Activated CD4-positive, alpha-beta T cell treated with anti-CD3 and anti-CD28 coated beads, Interleukin-10, Interleukin-2, amounts not matched to agents 100 ng/mL and 50 ng/mL, durations not matched to agents 16 hours and 8 hours (primary cell): ENCODE data around the gene MEI1.
"Not testable (repeated sequence)": the region's sequence is repeated elsewhere in the genome, so short reads cannot be mapped to it uniquely, and the experiment has no call there.

Experiments
- DNase-seq: peaks from one replicate; pipeline ENCODE4 v3.0.0-alpha.2; 2020

MEI1 gene, protein sequence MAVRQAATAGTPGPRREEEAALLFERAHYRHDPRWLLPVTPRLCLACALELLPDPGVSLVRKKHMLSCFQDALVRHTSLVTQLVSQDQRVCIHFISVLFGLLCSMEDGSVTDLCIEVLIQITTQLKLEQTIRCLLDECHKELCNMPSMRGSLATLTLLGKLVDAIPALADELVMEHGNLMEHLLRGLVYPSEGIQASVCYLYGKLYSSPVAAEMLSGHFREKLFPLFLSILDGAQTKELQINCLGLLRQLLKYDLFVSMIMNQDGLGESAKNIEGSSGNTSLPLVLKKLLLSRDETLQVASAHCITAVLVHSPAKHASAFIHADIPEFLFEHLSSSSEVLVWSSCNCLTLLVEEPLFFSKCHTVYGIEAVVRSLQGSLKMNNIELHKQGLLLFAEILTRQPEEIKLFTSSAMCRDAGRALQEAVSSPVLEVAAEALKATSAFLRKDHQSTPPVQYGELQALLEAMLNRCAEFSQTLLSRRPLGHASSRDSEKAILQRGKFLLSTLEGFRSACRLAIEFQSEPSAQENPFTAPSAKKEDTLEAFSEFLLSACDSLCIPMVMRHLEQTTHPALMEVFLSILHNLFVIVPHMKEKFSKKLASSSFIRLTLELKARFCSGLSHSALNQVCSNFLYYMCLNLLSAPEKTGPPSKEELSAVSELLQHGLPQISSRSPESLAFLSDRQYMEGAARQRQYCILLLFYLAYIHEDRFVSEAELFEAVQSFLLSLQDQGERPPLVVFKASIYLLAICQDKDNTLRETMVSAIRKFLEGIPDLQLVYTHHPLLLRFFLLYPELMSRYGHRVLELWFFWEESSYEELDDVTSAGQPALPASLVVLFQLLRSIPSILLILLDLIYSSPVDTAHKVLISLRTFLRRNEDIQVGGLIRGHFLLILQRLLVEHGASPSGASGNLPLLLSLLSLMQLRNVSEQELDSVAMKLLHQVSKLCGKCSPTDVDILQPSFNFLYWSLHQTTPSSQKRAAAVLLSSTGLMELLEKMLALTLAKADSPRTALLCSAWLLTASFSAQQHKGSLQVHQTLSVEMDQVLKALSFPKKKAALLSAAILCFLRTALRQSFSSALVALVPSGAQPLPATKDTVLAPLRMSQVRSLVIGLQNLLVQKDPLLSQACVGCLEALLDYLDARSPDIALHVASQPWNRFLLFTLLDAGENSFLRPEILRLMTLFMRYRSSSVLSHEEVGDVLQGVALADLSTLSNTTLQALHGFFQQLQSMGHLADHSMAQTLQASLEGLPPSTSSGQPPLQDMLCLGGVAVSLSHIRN

GRCh38 chr22:41699264-41700107, at the start of gene MEI1:
Gene MEI1 (plus strand): TSS chr22:41699503. CDS start chr22:41699539, 36 bp downstream.
- peak; percentile 94 for DNase-seq

GRCh38 chr22:41650229-41650628, 49.1 kb upstream of the MEI1 start:
- no peak for DNase-seq

DNA sequence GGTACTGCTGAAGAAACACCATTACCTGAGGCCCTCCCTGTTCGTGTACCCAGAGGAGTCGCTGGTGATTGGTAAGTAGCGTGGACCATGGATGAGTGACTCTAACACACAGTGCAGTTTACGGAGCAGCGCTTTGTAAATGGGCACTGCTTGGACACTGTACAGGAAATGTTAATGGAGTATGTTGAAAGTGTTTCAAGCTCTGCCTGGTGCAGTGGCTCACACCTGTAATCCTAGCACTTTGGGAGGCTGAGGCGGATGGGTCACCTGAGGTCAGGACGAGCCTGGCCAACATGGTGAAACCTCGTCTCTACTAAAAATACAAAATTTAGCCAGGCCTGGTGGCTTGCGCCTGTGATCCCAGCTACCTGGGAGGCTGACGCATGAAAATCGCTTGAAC, 48.5 kb upstream of the MEI1 start:
- no peak for DNase-seq

GRCh38 chr22:41654322-41654721, 45.0 kb upstream of the MEI1 start:
- no peak for DNase-seq

GRCh38 chr22:41656556-41656955, 42.7 kb upstream of the MEI1 start:
- no peak for DNase-seq

- DNase-seq, result no peak
Observed at GRCh38 chr22:41657709-41658108, 41.6 kb upstream of the MEI1 start.

- DNase-seq, result no peak
Observed at GRCh38 chr22:41658869-41659268, 40.4 kb upstream of the MEI1 start.

- DNase-seq, result no peak
Observed at GRCh38 chr22:41659941-41660340, 39.4 kb upstream of the MEI1 start.

DNA sequence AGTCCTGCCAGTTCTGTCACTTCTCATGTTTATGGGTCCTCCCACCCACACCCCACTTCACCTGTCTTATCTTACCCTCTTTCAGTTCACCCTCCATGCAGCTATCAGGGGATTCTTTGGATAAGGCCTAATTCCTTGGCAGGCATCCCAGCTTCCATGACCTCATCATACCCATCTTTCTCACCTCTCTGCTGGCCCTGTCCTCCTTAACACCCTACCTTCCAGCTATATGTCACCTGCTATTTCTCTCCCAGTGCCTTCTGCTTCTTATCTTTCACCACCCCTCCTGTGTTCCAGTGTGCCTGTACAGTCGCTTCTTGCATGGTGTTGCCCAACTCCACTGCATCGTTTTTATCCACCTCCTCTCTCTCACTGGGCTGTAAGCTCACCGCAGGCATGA, 38.9 kb upstream of the MEI1 start:
- no peak for DNase-seq

- no peak for DNase-seq
Observed at GRCh38 chr22:41661088-41661487, 38.2 kb upstream of the MEI1 start.

DNA sequence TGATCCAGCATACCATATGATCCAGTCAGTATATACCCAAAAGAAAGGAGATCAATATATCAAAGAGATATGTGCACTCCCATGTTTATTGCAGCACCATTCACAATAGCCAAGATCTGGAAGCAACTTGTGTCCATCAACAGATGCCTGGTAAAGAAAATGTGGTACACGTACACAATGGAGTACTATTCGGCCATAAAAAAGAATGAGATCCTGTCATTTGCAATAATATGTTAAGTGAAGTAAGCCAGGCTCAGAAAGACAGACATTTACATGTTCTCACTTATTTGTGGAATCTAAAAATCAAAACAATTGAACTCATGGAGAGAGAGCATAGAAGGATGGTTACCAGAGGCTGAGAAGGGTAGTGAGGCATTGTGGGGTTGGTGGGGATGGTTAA, 37.6 kb upstream of the MEI1 start:
- no peak for DNase-seq

- DNase-seq, result not testable (repeated sequence)
Observed at GRCh38 chr22:41663594-41663993, 35.7 kb upstream of the MEI1 start.

- DNase-seq, result no peak
Observed at GRCh38 chr22:41664490-41664889, 34.8 kb upstream of the MEI1 start.

GRCh38 chr22:41664951-41665350, 34.4 kb upstream of the MEI1 start:
- no peak for DNase-seq

- DNase-seq, result no peak
Observed at GRCh38 chr22:41668971-41669911, 30.1 kb upstream of the MEI1 start.

- not testable (repeated sequence) for DNase-seq
Observed at GRCh38 chr22:41672096-41672495, 27.2 kb upstream of the MEI1 start.

- no peak for DNase-seq
Observed at GRCh38 chr22:41672780-41673509, 26.4 kb upstream of the MEI1 start.

DNA sequence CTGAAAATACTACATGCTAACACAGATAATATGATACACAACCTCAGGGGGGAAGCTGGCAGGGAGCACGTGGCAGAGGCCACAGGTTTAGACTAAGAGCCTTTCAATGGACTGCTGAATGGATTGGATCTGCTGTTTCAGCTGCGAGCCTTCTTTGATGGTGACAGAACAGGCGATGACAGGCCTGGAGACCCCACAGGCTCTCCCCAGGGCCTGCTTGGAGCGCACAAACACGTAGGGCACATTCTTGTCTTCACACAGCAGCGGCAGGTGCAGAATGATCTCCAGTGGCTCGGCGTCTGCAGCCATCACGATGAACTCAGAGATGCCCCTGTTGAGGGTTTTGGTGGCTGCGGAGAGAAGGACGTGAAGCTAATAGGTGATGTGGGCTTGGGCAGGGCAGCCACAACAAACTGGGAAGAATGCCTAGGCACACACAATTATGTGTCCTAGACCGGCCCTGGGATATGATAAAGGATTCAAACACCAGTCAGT, 24.4 kb upstream of the MEI1 start:
- DNase-seq, result no peak

GRCh38 chr22:41676134-41676533, 23.2 kb upstream of the MEI1 start:
- no peak for DNase-seq

GRCh38 chr22:41681616-41682015, 17.7 kb upstream of the MEI1 start:
- DNase-seq, result no peak
